WTC11 (cell line): Measurements from ENCODE around the gene PARVB.

Source experiments
- ATF2 ChIP-seq: sonication (generic); formaldehyde crosslinking; IDR thresholded peaks from 2 replicates; pipeline ENCODE4 v1.8.1; 2022; ENCODE audit warnings: low read depth, missing genetic modification reagents, borderline replicate concordance
- CTCF ChIP-seq: fragments of 200-600 bp; IDR thresholded peaks from 2 replicates; pipeline ENCODE4 v1.8.0; 2022; ENCODE audit warnings: antibody characterized with exemption
- RELA ChIP-seq: sonication (generic); formaldehyde crosslinking; IDR thresholded peaks from 2 replicates; pipeline ENCODE4 v1.8.1; 2022; ENCODE audit warnings: missing genetic modification reagents, mild to moderate bottlenecking, borderline replicate concordance
- TF ChIP-seq, protein P1 (sequence below): sonication (generic); formaldehyde crosslinking; IDR thresholded peaks from 2 replicates; pipeline ENCODE4 v1.8.1; 2023; ENCODE audit warnings: mild to moderate bottlenecking, missing genetic modification reagents, moderate library complexity

DNA sequence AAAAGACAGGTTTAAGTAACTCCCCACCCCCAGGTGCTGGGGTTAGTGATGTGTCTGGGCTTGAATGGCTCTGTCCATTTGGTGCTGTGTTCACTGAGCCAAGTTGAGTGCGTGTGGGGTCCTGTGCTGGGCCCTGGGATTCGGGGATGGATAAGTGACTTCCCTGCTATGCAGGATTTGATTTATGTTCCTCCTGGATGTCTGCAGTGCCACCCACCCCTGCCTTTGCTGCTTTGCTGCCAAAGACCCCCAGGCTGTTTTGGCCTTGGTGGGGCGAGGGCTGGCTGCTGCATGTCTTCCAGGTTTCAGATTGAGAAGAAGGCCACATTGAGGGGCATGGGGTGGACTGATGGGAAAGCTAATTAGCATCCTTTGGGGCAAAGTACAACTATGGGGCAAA lies 78.8 kb downstream of the PARVB start:
- no peak for TF ChIP-seq CTCF
- TF ChIP-seq RELA (CRISPR knock-in tag), result no peak
- TF ChIP-seq, protein P1, sequence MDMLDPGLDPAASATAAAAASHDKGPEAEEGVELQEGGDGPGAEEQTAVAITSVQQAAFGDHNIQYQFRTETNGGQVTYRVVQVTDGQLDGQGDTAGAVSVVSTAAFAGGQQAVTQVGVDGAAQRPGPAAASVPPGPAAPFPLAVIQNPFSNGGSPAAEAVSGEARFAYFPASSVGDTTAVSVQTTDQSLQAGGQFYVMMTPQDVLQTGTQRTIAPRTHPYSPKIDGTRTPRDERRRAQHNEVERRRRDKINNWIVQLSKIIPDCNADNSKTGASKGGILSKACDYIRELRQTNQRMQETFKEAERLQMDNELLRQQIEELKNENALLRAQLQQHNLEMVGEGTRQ (CRISPR knock-in tag), result no peak
- no peak for TF ChIP-seq ATF2 (CRISPR knock-in tag)
